ENCODE results near the gene RALGPS1.

- TF ChIP-seq YY1 (IDR thresholded peaks at IDR 0.05; ENCODE audit: low read depth), result no peak
- TF ChIP-seq CTCF (IDR thresholded peaks at IDR 0.05), result no peak
- TF ChIP-seq RFX5 (IDR thresholded peaks at IDR 0.05; ENCODE audit: low read length), result no peak
- no peak for TF ChIP-seq TAF1 (IDR thresholded peaks at IDR 0.05; ENCODE audit: borderline replicate concordance, low read depth, low read length)
- TF ChIP-seq RXRA (IDR thresholded peaks at IDR 0.05; ENCODE audit: borderline replicate concordance, low read depth), result no peak
- TF ChIP-seq MAX (IDR thresholded peaks at IDR 0.05; ENCODE audit: low read depth), result no peak
- TF ChIP-seq EP300 (IDR thresholded peaks at IDR 0.05; ENCODE audit: borderline replicate concordance in 1 of 2, low read depth in 1 of 2, low read length in 1 of 2), result no peak
- no peak for TF ChIP-seq FOXM1 (IDR thresholded peaks at IDR 0.05; ENCODE audit: low read depth)
- TF ChIP-seq EZH2phosphoT487 (IDR thresholded peaks at IDR 0.05; ENCODE audit: borderline replicate concordance, low read depth), result no peak
- no peak for TF ChIP-seq SMC3 (IDR thresholded peaks at IDR 0.05; ENCODE audit: low read depth, low read length)
- no peak for TF ChIP-seq REST (IDR thresholded peaks at IDR 0.05; ENCODE audit: low read depth, low read length)
These were observed 193.6 kb downstream of the RALGPS1 start for GRCh38 chr9:127107929-127108876.
